ENCODE data around the gene TLK1.

Gene TLK1

GRCh38 chr2:170966648-170967396, 193.9 kb downstream of the TLK1 start:
- DNase-seq (ENCODE audit: low read depth in 2 of 2), result no peak

GRCh38 chr2:170965446-170966225, 195.1 kb downstream of the TLK1 start:
- no peak for DNase-seq (ENCODE audit: low read depth in 2 of 2)

GRCh38 chr2:170963386-170963785, 197.3 kb downstream of the TLK1 start:
- DNase-seq (ENCODE audit: low read depth in 2 of 2), result no peak

- no peak for DNase-seq (ENCODE audit: low read depth in 2 of 2)
Measured at GRCh38 chr2:170953941-170954340, 206.8 kb downstream of the TLK1 start.

- DNase-seq (ENCODE audit: low read depth in 2 of 2), result no peak
Measured at GRCh38 chr2:170950221-170950761, 210.4 kb downstream of the TLK1 start.

GRCh38 chr2:170949415-170949814, 211.3 kb downstream of the TLK1 start:
- DNase-seq (ENCODE audit: low read depth in 2 of 2), result no peak

GRCh38 chr2:170944545-170944944, 216.1 kb downstream of the TLK1 start:
- no peak for DNase-seq (ENCODE audit: low read depth in 2 of 2)

GRCh38 chr2:170943596-170943995, 217.1 kb downstream of the TLK1 start:
- DNase-seq (ENCODE audit: low read depth in 2 of 2), result no peak

GRCh38 chr2:170943041-170943440, 217.7 kb downstream of the TLK1 start:
- DNase-seq (ENCODE audit: low read depth in 2 of 2), result no peak

- no peak for DNase-seq (ENCODE audit: low read depth in 2 of 2)
Measured at GRCh38 chr2:170942615-170943014, 218.1 kb downstream of the TLK1 start.
